ENCODE measurements around the gene POLN. TPM values are rescaled to one million over a fixed set of nuclear protein-coding genes. Genes with fewer than 3 reads are reported as not detected.
"Not testable (repeated sequence)": the region's sequence is repeated elsewhere in the genome, so short reads cannot be mapped to it uniquely, and the experiment has no call there.

The POLN gene
- total RNA-seq, 1 donor, result 2.9 TPM

DNA sequence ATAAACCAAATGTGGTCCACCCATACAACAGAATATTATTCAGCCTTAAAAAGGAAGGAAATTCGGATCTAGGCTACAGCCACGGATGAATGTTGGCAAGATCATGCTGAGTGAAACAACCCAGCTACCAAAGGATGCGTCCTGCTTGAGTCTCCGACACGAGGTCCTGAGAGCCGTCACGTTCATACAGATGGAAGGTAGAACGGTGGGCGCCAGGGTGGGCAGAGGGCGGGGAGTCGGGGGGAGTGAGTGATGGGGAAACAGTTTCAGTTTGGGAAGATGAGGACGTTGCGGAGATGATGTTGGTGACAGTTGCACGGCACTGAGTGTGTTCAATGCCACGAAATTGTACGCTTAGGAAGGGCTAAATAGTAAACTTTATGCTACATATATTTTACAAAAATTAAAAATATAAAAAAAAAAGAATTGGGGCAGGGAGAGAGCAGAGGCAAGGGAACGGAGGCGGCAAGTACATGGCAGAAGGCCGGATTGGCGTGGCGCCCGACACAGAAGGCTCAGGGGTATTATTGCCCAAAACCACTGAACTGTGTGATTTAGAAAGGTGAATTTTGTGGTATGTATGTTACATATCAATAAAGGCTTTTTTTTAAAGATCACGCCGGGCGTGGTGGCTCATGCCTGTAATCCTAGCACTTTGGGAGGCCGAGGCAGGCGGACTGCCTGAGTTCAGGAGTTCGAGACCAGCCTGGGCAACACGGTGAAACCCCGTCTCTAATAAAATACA, 34.8 kb upstream of the POLN start:
- DNase-seq (ENCODE audit: insufficient read length, low spot score, missing footprints), result no peak
- no peak overlapping the region for H3K4me2 ChIP-seq (ENCODE audit: insufficient read depth, low read length)
- H3K79me2 ChIP-seq (ENCODE audit: insufficient read depth, low read length), result no peaks in the 10 kb centered on the region
- no peaks in the 10 kb centered on the region for H3K27me3 ChIP-seq (ENCODE audit: insufficient read depth, low read length)
- TF ChIP-seq, protein P1, sequence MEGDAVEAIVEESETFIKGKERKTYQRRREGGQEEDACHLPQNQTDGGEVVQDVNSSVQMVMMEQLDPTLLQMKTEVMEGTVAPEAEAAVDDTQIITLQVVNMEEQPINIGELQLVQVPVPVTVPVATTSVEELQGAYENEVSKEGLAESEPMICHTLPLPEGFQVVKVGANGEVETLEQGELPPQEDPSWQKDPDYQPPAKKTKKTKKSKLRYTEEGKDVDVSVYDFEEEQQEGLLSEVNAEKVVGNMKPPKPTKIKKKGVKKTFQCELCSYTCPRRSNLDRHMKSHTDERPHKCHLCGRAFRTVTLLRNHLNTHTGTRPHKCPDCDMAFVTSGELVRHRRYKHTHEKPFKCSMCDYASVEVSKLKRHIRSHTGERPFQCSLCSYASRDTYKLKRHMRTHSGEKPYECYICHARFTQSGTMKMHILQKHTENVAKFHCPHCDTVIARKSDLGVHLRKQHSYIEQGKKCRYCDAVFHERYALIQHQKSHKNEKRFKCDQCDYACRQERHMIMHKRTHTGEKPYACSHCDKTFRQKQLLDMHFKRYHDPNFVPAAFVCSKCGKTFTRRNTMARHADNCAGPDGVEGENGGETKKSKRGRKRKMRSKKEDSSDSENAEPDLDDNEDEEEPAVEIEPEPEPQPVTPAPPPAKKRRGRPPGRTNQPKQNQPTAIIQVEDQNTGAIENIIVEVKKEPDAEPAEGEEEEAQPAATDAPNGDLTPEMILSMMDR (IDR thresholded peaks at IDR 0.05; ENCODE audit: extremely low read depth, low read depth, low read length), result no peak
- no peak overlapping the region for H3K27ac ChIP-seq (ENCODE audit: low read depth, low read length)
- no peak overlapping the region for H2AFZ ChIP-seq (ENCODE audit: low read length)
- H3K9me3 ChIP-seq (ENCODE audit: low read depth, low read length), result no peaks in the 10 kb centered on the region
- peaks cover 4% of the 10 kb centered on the region for H4K20me1 ChIP-seq (ENCODE audit: insufficient read depth, low read length)
- no peak overlapping the region for H3K4me3 ChIP-seq (ENCODE audit: insufficient read depth, low read length)
- no peaks in the 10 kb centered on the region for H3K36me3 ChIP-seq (ENCODE audit: insufficient read depth, low read length)
- H3K4me1 ChIP-seq (ENCODE audit: insufficient read depth, low read length), result no peaks in the 10 kb centered on the region

DNA sequence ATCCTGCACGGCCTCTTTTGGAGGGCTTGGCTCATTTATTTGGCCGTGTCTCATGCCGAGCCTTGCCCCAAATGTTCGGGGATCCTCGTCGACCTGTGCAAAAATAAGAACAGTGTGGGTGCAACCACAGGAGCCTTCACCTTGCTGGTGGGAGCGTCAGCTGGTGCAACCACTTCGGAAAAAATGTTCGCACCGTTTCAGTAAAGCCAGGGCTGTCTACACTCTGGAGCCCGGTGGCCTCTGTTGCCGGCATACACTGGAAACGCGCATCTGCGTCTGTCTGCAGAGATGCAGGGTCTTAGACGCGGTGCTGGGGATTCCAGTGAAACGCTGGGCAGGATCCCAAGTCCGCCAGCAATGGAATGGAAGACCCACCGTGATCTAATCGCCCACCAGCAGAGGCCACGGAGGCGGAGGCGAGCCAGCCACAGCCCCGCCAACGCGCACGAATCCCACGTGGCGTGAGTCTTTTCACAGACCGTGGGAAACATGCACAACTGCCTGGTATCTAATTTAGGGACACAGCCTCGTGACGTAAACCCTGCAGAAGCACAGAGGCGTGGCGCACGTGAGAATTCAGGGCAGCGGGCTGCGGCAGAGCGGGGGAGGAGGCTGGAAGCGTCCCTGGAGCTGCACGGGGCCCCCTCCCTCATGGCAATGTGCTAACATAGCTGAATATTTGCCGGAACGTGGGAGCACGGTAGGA, 33.8 kb upstream of the POLN start:
- Histone ChIP-seq H3K4me1 (ENCODE audit: insufficient read depth, low read length) (no peaks in the 10 kb centered on the region), H3K27ac (ENCODE audit: low read depth, low read length) (no peak overlapping the region), H3K4me3 (ENCODE audit: insufficient read depth, low read length) (no peak overlapping the region), H2AFZ (ENCODE audit: low read length) (no peak overlapping the region), H3K9me3 (ENCODE audit: low read depth, low read length) (no peaks in the 10 kb centered on the region), H3K36me3 (ENCODE audit: insufficient read depth, low read length) (no peaks in the 10 kb centered on the region), H4K20me1 (ENCODE audit: insufficient read depth, low read length) (no peaks in the 10 kb centered on the region), H3K27me3 (ENCODE audit: insufficient read depth, low read length) (no peaks in the 10 kb centered on the region), H3K4me2 (ENCODE audit: insufficient read depth, low read length) (no peak overlapping the region), H3K79me2 (ENCODE audit: insufficient read depth, low read length) (no peaks in the 10 kb centered on the region)
- no peak for DNase-seq (ENCODE audit: insufficient read length, low spot score, missing footprints)
- TF ChIP-seq, protein P1 (IDR thresholded peaks at IDR 0.05; ENCODE audit: extremely low read depth, low read depth, low read length), result no peak

DNA sequence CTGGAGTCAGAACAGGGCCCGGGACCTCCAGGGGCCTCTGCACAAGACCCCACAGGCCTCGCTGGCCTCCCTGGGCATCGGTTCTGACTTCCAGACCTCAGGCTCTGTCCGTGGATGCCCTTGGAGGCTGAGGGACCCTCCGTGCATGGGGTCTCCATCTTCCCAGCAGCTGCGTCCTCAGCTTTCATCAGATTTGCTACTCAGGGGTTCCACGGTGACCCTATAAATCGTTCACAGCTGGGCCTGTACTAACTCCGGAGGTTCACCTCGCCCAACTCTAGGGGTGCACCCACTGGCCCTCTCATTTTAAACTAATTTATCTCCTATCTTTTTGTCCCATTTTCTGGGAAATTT, 33.1 kb upstream of the POLN start:
- not testable (repeated sequence) for H3K27ac ChIP-seq (ENCODE audit: low read depth, low read length); H3K4me1 ChIP-seq (ENCODE audit: insufficient read depth, low read length)

DNA sequence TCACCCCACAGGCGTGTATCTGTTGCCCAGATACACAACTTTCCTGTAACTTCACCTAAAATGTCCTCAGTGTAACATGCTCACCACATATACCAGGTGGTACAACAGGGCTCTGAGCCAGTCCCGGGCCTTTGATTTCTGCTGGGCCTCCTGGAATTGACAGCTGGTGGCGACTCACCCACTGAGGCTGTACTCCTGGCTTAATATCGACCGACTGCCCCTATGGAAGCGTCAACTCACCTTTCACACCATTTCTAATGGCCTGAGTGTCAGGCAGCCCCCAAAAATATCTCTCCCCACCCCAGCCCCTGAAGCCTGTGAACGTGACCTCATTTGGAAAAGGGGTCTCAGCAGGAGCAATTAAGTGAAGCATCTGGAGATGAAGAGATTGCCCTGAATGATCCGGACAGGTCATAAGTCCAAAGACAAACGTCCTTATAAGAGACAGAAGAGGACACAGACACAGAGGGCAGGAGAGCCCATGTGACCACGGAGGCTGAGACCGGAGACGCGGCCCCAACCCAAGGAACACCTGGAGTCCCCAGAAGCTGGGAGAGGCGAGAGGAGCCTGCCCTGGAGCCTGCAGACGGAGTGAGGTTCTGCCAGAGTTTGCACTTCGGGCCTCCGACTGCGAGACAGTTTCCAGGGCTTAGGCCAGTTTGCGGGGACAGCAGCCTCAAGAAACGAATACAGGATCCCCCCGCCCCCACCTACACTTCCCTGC, 32.6 kb upstream of the POLN start:
- no peaks in the 10 kb centered on the region for H4K20me1 ChIP-seq (ENCODE audit: insufficient read depth, low read length)
- no peaks in the 10 kb centered on the region for H3K36me3 ChIP-seq (ENCODE audit: insufficient read depth, low read length)
- H3K27ac ChIP-seq (ENCODE audit: low read depth, low read length), result no peak overlapping the region
- DNase-seq (ENCODE audit: insufficient read length, low spot score, missing footprints), result no peak
- no peaks in the 10 kb centered on the region for H3K9me3 ChIP-seq (ENCODE audit: low read depth, low read length)
- no peak overlapping the region for H3K4me3 ChIP-seq (ENCODE audit: insufficient read depth, low read length)
- TF ChIP-seq, protein P1 (IDR thresholded peaks at IDR 0.05; ENCODE audit: extremely low read depth, low read depth, low read length), result no peak
- H3K79me2 ChIP-seq (ENCODE audit: insufficient read depth, low read length), result no peaks in the 10 kb centered on the region
- H3K4me1 ChIP-seq (ENCODE audit: insufficient read depth, low read length), result no peaks in the 10 kb centered on the region
- H2AFZ ChIP-seq (ENCODE audit: low read length), result no peak overlapping the region
- H3K4me2 ChIP-seq (ENCODE audit: insufficient read depth, low read length), result no peak overlapping the region
- H3K27me3 ChIP-seq (ENCODE audit: insufficient read depth, low read length), result no peaks in the 10 kb centered on the region

More for the DNA sequence above, 33.1 kb upstream of the POLN start:
- H3K4me2 ChIP-seq (ENCODE audit: insufficient read depth, low read length); H3K4me3 ChIP-seq (ENCODE audit: insufficient read depth, low read length); H2AFZ ChIP-seq (ENCODE audit: low read length); H4K20me1 ChIP-seq (ENCODE audit: insufficient read depth, low read length); H3K36me3 ChIP-seq (ENCODE audit: insufficient read depth, low read length); H3K9me3 ChIP-seq (ENCODE audit: low read depth, low read length); DNase-seq (ENCODE audit: insufficient read length, low spot score, missing footprints); H3K79me2 ChIP-seq (ENCODE audit: insufficient read depth, low read length); H3K27me3 ChIP-seq (ENCODE audit: insufficient read depth, low read length): not testable (repeated sequence)
